ENCODE results near the gene COMMD3.

DNA sequence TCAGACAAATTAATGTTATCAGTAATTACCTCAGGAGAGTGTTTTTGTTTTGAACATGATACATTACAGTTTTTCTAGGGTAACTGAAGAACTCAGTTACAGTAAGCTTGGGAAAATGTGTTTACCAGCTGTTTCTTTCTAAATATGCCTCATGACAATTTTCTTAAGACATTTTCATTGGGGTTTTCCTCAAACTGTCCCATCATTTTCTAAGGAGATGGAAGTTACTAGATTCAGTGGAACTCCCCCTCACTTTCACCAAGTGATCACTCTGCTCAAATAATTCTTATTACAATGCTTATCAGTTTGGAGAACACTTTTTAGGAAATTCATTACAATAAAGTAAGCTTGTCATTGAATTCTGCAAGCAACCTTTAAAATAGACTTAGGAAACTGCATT, 22.7 kb downstream of the COMMD3 start:
- TF ChIP-seq POLR2AphosphoS5 (IDR thresholded peaks at IDR 0.05; ENCODE audit: low read depth, low read length) (no peak), SIN3A (IDR thresholded peaks at IDR 0.05; ENCODE audit: borderline replicate concordance, insufficient read depth, low read depth, low read length) (no peak)
- TF ChIP-seq, protein P1, sequence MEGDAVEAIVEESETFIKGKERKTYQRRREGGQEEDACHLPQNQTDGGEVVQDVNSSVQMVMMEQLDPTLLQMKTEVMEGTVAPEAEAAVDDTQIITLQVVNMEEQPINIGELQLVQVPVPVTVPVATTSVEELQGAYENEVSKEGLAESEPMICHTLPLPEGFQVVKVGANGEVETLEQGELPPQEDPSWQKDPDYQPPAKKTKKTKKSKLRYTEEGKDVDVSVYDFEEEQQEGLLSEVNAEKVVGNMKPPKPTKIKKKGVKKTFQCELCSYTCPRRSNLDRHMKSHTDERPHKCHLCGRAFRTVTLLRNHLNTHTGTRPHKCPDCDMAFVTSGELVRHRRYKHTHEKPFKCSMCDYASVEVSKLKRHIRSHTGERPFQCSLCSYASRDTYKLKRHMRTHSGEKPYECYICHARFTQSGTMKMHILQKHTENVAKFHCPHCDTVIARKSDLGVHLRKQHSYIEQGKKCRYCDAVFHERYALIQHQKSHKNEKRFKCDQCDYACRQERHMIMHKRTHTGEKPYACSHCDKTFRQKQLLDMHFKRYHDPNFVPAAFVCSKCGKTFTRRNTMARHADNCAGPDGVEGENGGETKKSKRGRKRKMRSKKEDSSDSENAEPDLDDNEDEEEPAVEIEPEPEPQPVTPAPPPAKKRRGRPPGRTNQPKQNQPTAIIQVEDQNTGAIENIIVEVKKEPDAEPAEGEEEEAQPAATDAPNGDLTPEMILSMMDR (IDR thresholded peaks at IDR 0.05) = no peak
- TF ChIP-seq, protein P2, sequence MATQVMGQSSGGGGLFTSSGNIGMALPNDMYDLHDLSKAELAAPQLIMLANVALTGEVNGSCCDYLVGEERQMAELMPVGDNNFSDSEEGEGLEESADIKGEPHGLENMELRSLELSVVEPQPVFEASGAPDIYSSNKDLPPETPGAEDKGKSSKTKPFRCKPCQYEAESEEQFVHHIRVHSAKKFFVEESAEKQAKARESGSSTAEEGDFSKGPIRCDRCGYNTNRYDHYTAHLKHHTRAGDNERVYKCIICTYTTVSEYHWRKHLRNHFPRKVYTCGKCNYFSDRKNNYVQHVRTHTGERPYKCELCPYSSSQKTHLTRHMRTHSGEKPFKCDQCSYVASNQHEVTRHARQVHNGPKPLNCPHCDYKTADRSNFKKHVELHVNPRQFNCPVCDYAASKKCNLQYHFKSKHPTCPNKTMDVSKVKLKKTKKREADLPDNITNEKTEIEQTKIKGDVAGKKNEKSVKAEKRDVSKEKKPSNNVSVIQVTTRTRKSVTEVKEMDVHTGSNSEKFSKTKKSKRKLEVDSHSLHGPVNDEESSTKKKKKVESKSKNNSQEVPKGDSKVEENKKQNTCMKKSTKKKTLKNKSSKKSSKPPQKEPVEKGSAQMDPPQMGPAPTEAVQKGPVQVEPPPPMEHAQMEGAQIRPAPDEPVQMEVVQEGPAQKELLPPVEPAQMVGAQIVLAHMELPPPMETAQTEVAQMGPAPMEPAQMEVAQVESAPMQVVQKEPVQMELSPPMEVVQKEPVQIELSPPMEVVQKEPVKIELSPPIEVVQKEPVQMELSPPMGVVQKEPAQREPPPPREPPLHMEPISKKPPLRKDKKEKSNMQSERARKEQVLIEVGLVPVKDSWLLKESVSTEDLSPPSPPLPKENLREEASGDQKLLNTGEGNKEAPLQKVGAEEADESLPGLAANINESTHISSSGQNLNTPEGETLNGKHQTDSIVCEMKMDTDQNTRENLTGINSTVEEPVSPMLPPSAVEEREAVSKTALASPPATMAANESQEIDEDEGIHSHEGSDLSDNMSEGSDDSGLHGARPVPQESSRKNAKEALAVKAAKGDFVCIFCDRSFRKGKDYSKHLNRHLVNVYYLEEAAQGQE (IDR thresholded peaks at IDR 0.05; ENCODE audit: insufficient read depth in 1 of 2, low read depth in 2 of 2, low read length in 1 of 2) = no peak
